ENCODE measurements around the gene DCTN4.
"Not testable (repeated sequence)": the region's sequence is repeated elsewhere in the genome, so short reads cannot be mapped to it uniquely, and the experiment has no call there.

The DCTN4 gene

DNA sequence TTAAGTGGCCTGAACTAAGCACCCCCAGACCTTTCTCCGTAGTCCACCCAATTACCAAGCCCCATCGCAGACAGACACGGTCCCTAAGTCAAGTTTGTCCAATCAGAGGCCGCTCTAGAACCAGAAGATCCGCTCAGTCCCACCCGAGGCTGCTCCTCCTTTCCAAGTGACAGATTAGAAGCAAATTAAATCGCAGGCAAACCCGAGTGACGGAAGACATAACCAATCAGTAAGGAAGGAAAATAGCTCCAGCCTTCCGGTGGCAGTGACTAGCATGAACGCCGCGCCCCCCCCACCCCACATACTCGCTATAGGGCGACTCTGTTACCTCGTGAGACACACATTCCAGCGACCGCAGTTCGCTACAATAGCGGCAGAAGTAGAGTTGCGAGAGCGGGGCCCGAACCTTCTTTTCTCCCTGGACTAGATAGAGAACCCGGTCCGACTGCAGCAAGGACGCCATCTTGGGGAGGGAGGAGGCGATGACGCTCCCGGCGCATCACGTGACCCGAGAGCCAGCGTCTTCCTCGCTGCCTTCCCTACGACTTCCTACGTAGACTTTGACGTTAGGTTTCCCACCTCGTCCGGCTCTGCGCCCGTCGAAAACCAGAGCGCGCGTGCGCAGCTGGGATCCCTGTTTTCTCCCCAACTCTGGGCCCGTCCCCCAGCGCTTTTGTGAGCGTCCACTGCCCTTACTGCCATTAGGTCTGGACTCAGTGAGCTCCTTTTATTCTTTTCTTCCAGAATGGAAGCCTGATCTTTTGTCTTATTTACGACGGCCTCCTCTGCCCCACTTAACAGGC lies at the start of gene DCTN4:
TSS of gene DCTN4 (minus strand) at position 487 of the 803 bp plus-strand sequence. CDS start at position 463, 24 bp downstream.
- Mint-ChIP-seq H3K27ac (no peak within 1 kb of the TSS), H3K9me3 (no peaks in the 10 kb centered on the region), H3K4me3 (no peak within 1 kb of the TSS), H3K4me1 (ENCODE audit: low read depth) (peaks cover 38% of the 10 kb centered on the region), H3K36me3 (ENCODE audit: low read depth) (peaks cover 34% of the 10 kb centered on the region), H3K27me3 (no peaks in the 10 kb centered on the region)
- peak; percentile 95 for DNase-seq

DNA sequence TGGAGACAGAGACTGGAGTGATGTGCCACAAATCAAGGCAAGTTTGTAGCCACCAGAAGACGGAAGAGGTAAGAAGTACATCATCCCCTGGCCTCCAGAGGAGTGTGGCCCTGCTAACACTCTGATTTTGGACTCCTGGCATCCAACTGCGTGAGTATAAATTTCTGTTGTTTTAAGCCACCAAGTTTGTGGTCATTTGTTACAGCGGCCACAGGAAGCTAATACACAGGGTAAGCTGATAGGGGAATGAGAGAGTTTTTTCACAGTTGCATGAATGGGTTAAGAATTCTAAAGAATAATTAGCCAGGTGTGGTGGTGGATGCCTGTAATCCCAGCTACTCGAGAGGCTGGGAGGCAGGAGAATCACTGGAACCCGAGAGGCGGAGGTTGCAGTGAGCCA lies 45.6 kb upstream of the DCTN4 start:
- no peak for DNase-seq
- no peaks in the 10 kb centered on the region for H3K27me3 Mint-ChIP-seq
- H3K9me3 Mint-ChIP-seq, result peaks cover 2% of the 10 kb centered on the region
- no peak overlapping the region for H3K27ac Mint-ChIP-seq
- H3K4me1 Mint-ChIP-seq (ENCODE audit: low read depth), result peaks cover 12% of the 10 kb centered on the region
- no peak overlapping the region for H3K4me3 Mint-ChIP-seq
- peaks cover 4% of the 10 kb centered on the region for H3K36me3 Mint-ChIP-seq (ENCODE audit: low read depth)

DNA sequence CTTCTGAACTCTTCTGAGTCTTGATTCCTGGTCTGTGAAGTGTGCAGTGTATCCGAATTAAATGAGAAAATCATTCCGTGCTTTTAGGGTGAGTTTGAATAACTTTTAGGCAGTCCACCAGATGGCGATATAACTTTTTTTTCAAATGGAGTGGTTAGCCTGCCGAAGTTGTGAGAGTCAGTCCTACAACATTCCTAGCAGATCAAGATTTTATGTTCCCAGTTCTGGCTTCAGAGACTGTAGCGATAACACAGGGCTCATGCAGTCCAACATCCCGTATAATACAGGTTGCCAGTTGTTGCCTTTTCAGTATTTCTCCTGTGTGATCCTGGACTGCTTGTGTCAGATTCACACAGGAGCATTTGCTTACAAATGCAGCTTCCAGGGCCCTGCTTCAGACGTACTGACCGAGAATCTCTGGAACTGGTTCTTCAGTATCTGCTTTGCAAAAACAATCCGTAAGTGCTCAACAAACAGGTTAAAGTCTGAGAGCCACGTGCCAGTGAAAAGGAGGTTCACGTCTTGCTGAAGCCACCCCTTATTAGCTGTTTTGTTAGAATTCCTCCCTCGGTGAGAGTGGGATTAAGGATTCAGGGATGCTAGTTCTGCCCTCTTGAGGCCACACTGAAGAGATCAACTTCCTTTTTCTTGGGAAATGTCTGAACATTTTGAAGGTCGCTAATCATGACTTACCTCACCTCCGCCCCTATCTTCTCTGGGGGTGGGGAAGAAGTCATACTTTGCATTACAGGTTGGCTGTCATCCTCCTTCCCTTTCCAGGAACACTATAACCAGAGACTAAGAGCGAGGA lies 42.5 kb upstream of the DCTN4 start:
- Mint-ChIP-seq H3K4me3 (no peak overlapping the region), H3K27me3 (no peaks in the 10 kb centered on the region), H3K36me3 (ENCODE audit: low read depth) (peaks cover 16% of the 10 kb centered on the region), H3K4me1 (ENCODE audit: low read depth) (peaks cover 19% of the 10 kb centered on the region), H3K9me3 (peaks cover 2% of the 10 kb centered on the region), H3K27ac (no peak overlapping the region)
- DNase-seq, result no peak

DNA sequence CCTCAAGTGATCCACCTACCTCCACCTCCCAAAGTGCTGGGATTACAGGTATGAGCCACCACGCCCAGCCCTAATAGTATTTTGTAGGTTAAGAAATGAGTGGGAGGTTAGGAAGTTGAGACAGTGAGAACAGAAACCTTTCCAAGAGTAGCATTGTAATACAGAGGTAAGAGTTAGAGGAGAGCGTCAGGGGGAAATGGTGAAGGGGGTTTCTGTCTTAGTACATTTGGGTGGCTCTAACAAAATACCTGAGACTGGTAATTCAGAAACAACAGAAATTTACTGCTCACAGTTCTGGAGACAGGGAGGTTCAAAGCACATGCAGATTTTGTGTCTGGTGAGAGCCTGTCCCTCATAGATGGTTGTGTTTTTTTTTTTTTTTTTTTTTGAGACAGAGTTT lies 38.6 kb upstream of the DCTN4 start:
- H3K4me1 Mint-ChIP-seq (ENCODE audit: low read depth), result peaks cover 21% of the 10 kb centered on the region
- H3K27me3 Mint-ChIP-seq, result no peaks in the 10 kb centered on the region
- no peak for DNase-seq
- peak overlapping the region; percentile 16 for H3K27ac Mint-ChIP-seq
- H3K36me3 Mint-ChIP-seq (ENCODE audit: low read depth), result peaks cover 34% of the 10 kb centered on the region
- no peak overlapping the region for H3K4me3 Mint-ChIP-seq
- H3K9me3 Mint-ChIP-seq, result no peaks in the 10 kb centered on the region

DNA sequence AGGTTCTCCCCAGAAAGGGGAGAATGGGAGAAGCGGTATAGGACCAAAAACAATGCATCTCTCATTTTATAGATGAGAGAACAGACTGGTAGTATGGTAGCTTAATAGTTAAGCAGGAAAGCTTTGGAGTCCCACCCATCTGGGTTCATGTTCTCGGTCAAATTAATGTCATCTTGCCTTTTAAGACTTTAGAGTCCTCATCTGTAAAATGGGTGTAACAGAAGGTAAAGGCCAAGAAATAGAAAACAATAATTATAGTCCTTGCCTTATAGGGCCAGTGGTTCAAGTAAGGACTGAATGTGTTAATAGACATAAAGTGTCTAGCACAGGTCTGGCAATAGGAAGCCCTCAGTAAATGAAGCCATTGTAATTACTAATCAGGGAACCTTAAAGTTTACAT lies 36.1 kb upstream of the DCTN4 start:
- Mint-ChIP-seq H3K4me1 (ENCODE audit: low read depth) (peaks cover 30% of the 10 kb centered on the region), H3K27ac (no peak overlapping the region), H3K4me3 (no peak overlapping the region), H3K9me3 (no peaks in the 10 kb centered on the region), H3K27me3 (no peaks in the 10 kb centered on the region), H3K36me3 (ENCODE audit: low read depth) (peaks cover 34% of the 10 kb centered on the region)
- DNase-seq, result no peak

DNA sequence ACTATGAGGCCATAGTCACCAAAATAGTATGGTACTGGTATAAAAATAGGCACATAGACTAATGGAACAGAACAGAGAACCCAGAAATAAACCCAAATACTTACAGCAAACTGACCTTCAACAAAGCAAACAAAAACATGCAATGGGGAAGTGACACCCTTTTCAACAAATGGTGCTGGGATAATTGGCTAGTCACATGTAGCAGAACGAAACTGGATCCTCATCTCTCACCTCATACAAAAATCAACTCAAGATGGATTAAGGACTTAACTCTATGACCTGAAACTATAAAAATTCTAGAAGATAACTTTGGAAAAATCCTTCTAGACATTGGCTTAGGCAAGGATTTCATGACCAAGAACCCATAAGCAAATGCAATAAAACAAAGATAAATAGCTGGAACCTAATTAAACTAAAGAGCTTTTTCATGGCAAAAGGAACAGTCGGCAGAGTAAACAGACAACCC lies 34.6 kb upstream of the DCTN4 start:
- H3K27ac Mint-ChIP-seq, H3K9me3 Mint-ChIP-seq, H3K27me3 Mint-ChIP-seq, DNase-seq, H3K4me3 Mint-ChIP-seq: not testable (repeated sequence)
- Mint-ChIP-seq H3K36me3 (ENCODE audit: low read depth) (peaks cover 34% of the 10 kb centered on the region), H3K4me1 (ENCODE audit: low read depth) (peaks cover 45% of the 10 kb centered on the region)

DNA sequence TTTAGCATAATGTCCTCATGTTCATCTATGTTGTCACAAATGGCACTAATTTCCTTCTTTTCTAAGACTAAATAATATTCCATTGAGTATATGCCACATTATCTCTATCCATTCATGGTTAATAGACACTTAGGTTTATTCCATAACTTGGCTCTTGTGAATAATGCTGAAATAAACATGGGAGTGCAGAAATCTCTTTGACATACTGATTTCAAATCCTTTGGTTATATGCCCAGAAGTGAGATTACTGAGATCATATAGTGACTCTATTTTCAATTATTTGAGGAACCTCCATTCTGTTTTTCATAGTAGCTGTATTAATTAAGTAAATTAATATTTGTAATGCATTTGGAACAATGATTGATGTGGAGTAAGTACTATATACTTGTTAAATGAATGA lies 32.7 kb upstream of the DCTN4 start:
- Mint-ChIP-seq H3K4me3 (no peak overlapping the region), H3K36me3 (ENCODE audit: low read depth) (peaks cover 33% of the 10 kb centered on the region), H3K27ac (peak overlapping the region; percentile 22), H3K9me3 (no peaks in the 10 kb centered on the region), H3K4me1 (ENCODE audit: low read depth) (peaks cover 54% of the 10 kb centered on the region), H3K27me3 (no peaks in the 10 kb centered on the region)
- DNase-seq, result no peak

DNA sequence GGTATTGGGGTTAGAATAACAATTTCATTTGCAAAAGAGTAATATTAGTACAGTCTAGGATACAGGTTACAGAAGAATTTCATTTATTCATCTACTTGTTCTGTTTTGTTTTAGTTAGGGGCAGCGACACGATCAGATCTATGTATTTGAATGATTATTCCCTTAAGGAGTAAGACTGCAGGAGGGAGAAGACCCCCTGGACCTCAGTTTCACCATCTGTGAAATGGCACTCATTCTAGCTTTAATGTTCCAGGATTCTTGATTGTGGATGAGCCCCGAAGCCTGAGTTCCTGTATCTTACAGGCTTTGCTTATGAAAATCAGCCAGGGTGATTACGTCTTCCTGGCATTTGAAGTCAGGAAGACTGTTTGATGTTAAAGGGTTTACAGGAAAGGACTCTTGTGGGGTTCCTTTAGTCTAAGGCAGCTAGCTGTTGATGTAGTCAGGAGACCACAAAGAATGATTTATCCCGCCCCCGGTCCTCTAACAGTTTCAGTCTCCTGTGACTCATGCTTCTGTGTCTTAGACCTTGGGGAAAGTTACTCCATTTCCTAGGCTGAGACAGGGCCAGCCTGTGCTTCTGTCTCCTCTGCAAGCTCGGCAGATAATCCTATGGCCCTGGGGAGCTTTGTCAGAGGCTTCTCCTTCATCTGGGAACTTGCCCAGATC lies 31.3 kb upstream of the DCTN4 start:
- peaks cover 61% of the 10 kb centered on the region for H3K4me1 Mint-ChIP-seq (ENCODE audit: low read depth)
- DNase-seq, result peak; percentile 73
- peak overlapping the region; percentile 99 for H3K27ac Mint-ChIP-seq
- H3K27me3 Mint-ChIP-seq, result no peaks in the 10 kb centered on the region
- H3K9me3 Mint-ChIP-seq, result peaks cover 6% of the 10 kb centered on the region
- peak overlapping the region; percentile 74 for H3K4me3 Mint-ChIP-seq
- peaks cover 30% of the 10 kb centered on the region for H3K36me3 Mint-ChIP-seq (ENCODE audit: low read depth)

DNA sequence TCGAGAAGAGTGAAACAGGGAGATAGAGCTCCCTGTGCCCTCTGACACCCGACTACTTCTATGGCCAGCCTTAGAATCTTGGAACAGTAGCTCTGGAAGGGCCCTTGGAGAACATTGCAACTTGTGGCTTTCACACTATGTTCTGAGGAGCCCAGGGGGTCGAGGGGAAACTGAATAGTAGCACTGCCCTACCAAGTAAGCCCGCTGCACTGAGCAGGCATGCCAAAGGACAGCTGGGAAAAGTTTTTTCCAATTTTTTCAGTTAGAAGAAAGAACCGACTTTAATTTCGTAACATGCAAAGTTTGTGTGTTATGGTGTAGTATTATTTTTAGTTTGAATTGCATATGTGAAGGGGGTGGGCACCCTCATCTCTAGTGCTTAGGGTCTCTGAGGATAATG lies 30.6 kb upstream of the DCTN4 start:
- H3K9me3 Mint-ChIP-seq, result peaks cover 6% of the 10 kb centered on the region
- peaks cover 66% of the 10 kb centered on the region for H3K4me1 Mint-ChIP-seq (ENCODE audit: low read depth)
- peak overlapping the region; percentile 99 for H3K27ac Mint-ChIP-seq
- no peaks in the 10 kb centered on the region for H3K27me3 Mint-ChIP-seq
- H3K4me3 Mint-ChIP-seq, result peak overlapping the region; percentile 74
- no peak for DNase-seq
- peaks cover 31% of the 10 kb centered on the region for H3K36me3 Mint-ChIP-seq (ENCODE audit: low read depth)

DNA sequence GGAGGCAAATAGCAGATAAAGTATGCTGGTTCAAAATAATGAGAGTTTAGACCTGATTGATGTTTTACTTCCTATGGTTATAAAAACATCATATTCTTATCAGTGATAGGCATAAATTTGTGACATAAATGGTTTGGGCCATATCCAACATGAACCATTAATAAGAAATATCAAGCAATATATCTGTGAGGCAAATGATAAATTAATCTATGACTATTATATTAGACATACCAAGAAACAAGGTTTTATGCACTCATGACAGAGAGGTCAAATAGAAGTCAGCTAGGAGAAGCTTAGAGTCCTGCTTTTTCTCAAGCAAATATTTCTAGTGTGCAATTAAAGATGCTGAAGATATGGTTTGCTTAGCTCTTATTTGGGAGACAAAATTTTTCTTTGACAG lies 30.2 kb upstream of the DCTN4 start:
- no peak for DNase-seq
- Mint-ChIP-seq H3K9me3 (peaks cover 6% of the 10 kb centered on the region), H3K4me3 (peak overlapping the region; percentile 74), H3K27me3 (no peaks in the 10 kb centered on the region), H3K27ac (peak overlapping the region; percentile 99), H3K4me1 (ENCODE audit: low read depth) (peaks cover 71% of the 10 kb centered on the region), H3K36me3 (ENCODE audit: low read depth) (peaks cover 33% of the 10 kb centered on the region)

DNA sequence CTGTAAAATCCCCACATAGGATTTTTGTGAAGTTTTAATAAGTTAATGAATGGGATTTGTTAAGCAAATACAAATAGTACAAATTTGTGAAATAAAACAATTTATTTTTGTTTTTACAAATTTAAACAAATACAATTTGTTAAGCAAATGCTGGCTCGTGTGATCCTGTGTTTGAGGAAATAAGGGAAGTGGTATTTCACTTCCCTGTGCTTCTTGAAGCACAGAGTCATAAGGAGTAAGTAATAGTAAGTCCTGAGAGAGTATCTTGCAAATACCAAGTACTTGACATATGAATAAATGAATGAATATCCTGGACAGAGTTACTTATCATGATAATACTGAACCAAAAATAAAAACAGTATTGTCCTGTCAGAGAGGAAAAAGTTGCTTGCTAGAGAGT lies 28.8 kb upstream of the DCTN4 start:
- no peak for DNase-seq
- Mint-ChIP-seq H3K4me3 (no peak overlapping the region), H3K27me3 (no peaks in the 10 kb centered on the region), H3K27ac (no peak overlapping the region), H3K4me1 (ENCODE audit: low read depth) (peaks cover 80% of the 10 kb centered on the region), H3K9me3 (peaks cover 6% of the 10 kb centered on the region), H3K36me3 (ENCODE audit: low read depth) (peaks cover 28% of the 10 kb centered on the region)

DNA sequence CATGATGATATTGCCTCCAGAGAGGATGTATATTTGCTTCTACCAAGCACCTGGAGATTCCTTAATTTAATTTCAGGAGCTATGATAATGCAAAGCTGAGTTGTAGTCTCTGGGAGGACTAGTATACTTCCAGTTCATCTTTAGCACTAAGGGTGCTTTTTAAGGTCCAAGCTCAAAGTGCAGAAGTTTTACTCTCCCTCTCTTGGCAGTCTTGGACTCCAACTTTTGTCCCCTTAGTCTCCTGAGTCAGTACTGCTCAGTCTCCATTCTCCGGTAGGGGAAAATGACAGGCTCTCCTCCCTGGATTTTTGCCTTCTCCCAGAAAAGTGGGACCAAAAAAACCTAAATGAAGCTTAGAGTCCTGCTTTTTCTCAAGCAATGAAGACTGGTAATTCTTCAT lies 28.1 kb upstream of the DCTN4 start:
- H3K27ac Mint-ChIP-seq, result peak overlapping the region; percentile 3
- H3K27me3 Mint-ChIP-seq, result no peaks in the 10 kb centered on the region
- no peak overlapping the region for H3K4me3 Mint-ChIP-seq
- peaks cover 85% of the 10 kb centered on the region for H3K4me1 Mint-ChIP-seq (ENCODE audit: low read depth)
- no peak for DNase-seq
- H3K36me3 Mint-ChIP-seq (ENCODE audit: low read depth), result peaks cover 29% of the 10 kb centered on the region
- peaks cover 6% of the 10 kb centered on the region for H3K9me3 Mint-ChIP-seq

DNA sequence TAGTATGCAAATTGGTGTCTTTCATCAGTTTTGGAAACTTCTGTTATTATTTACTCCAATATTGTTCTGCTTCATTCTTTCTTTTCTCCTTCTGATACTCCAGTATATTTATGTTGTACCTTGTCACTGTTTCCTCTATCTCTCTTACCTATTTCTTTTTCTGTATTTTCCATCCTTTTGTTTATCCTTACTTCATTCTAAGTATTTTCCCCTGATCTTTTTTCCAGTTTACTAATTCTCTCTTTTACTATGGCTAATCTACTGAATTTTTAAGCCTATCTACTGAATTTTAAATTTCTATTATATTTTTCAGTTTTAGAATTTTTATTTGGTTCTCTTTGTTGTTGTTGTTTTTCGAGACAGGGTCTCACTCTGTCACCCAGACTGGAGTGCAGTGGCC lies 27.1 kb upstream of the DCTN4 start:
- Mint-ChIP-seq H3K27me3 (no peaks in the 10 kb centered on the region), H3K4me1 (ENCODE audit: low read depth) (peaks cover 87% of the 10 kb centered on the region), H3K36me3 (ENCODE audit: low read depth) (peaks cover 37% of the 10 kb centered on the region), H3K4me3 (no peak overlapping the region), H3K27ac (peak overlapping the region; percentile 65), H3K9me3 (peaks cover 6% of the 10 kb centered on the region)
- no peak for DNase-seq

DNA sequence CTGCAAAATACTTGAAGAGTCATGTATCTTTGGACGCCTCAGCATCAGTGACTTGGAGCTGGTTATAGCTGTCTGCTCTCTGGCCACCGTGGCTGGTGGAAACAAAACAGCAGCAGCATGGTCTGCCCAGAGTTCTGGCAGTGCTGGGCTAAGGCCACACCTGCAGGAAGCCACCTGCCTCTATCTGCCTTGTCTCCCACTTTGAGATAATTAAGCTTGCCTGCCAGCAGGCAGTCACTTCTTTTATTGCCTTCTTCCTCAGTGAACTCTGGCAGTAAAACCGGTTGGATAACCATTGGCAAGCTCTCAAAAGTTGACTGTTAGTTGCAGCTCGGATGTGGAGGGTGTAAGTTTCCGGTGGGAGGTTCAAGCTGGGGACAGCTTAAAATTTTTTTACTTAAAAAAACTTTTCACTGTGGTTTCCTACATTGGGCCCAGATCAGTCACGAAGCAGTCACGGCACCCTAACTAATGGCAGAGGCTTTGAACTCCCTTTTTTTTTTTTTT lies 24.7 kb upstream of the DCTN4 start:
- H3K36me3 Mint-ChIP-seq (ENCODE audit: low read depth), result peaks cover 54% of the 10 kb centered on the region
- H3K4me1 Mint-ChIP-seq (ENCODE audit: low read depth), result peaks cover 84% of the 10 kb centered on the region
- H3K27me3 Mint-ChIP-seq, result no peaks in the 10 kb centered on the region
- DNase-seq, result peak; percentile 63
- H3K4me3 Mint-ChIP-seq, result peak overlapping the region; percentile 45
- H3K27ac Mint-ChIP-seq, result peak overlapping the region; percentile 86
- H3K9me3 Mint-ChIP-seq, result peaks cover 6% of the 10 kb centered on the region
